HepG2 (cell line): ENCODE results near the gene ARL16. TPM values are rescaled to one million over a fixed set of nuclear protein-coding genes. Genes with fewer than 3 reads are reported as not detected.

Source experiments
- ATF2 ChIP-seq: sonication (generic); formaldehyde crosslinking; IDR thresholded peaks from 2 replicates; pipeline ENCODE4 v1.4.0; 2020; ENCODE audit warnings: missing genetic modification reagents
- CBX5 ChIP-seq: sonication (generic); formaldehyde crosslinking; IDR thresholded peaks from 2 replicates; pipeline ENCODE4 v1.4.0; 2020; ENCODE audit warnings: missing genetic modification reagents, borderline replicate concordance
- FIP1L1 ChIP-seq: fragments of 200-400 bp; formaldehyde crosslinking; IDR thresholded peaks from 2 replicates; pipeline ENCODE4 v1.6.1; 2018; ENCODE audit warnings: low read depth, mild to moderate bottlenecking, low read length, moderate library complexity, borderline replicate concordance; ENCODE audit not compliant: insufficient read depth
- HDAC1 ChIP-seq: sonication (generic); formaldehyde crosslinking; IDR thresholded peaks from 2 replicates; pipeline ENCODE4 v1.5.1; 2020; ENCODE audit warnings: mild to moderate bottlenecking, missing genetic modification reagents
- JUN ChIP-seq: sonication (generic); formaldehyde crosslinking; IDR thresholded peaks from 2 replicates; pipeline ENCODE4 v1.4.0; 2020; ENCODE audit warnings: mild to moderate bottlenecking, missing genetic modification reagents
- PCBP1 ChIP-seq: fragments of 200-400 bp; formaldehyde crosslinking; IDR thresholded peaks from 2 replicates; pipeline ENCODE4 v1.6.1; 2017; ENCODE audit warnings: mild to moderate bottlenecking, low read depth, low read length, borderline replicate concordance
- RARA ChIP-seq: IDR thresholded peaks from 2 replicates; pipeline ENCODE4 v1.6.1; 2016; ENCODE audit warnings: missing genetic modification reagents, missing compliant biosample characterization
- RBM39 ChIP-seq: fragments of 200-400 bp; formaldehyde crosslinking; IDR thresholded peaks from one replicate; pipeline ENCODE4 v1.6.1; 2018; ENCODE audit warnings: antibody characterized with exemption, mild to moderate bottlenecking, low read depth, low read length; ENCODE audit not compliant: poor library complexity, severe bottlenecking
- SIX4 ChIP-seq: sonication (generic); formaldehyde crosslinking; IDR thresholded peaks from 2 replicates; pipeline ENCODE4 v1.4.0; 2020; ENCODE audit warnings: missing genetic modification reagents
- TBP ChIP-seq: sonication (generic); formaldehyde crosslinking; IDR thresholded peaks from 2 replicates; pipeline ENCODE4 v1.5.0; 2020; ENCODE audit warnings: missing genetic modification reagents
- ZBTB21 ChIP-seq: sonication (generic); formaldehyde crosslinking; IDR thresholded peaks from 2 replicates; pipeline ENCODE4 v1.4.0; 2020; ENCODE audit warnings: missing genetic modification reagents
- ZC3H4 ChIP-seq: sonication (generic); formaldehyde crosslinking; IDR thresholded peaks from 2 replicates; pipeline ENCODE4 v1.4.0; 2020; ENCODE audit warnings: missing genetic modification reagents, borderline replicate concordance
- ZFP36L1 ChIP-seq: sonication (generic); formaldehyde crosslinking; IDR thresholded peaks from 2 replicates; pipeline ENCODE4 v1.8.0; 2022; ENCODE audit warnings: mild to moderate bottlenecking, missing genetic modification reagents, moderate library complexity
- ZNF333 ChIP-seq: sonication (generic); formaldehyde crosslinking; IDR thresholded peaks from 2 replicates; pipeline ENCODE4 v1.4.0; 2020; ENCODE audit warnings: mild to moderate bottlenecking, missing genetic modification reagents, borderline replicate concordance
- ZNF343 ChIP-seq: sonication (generic); formaldehyde crosslinking; IDR thresholded peaks from 2 replicates; pipeline ENCODE4 v1.4.0; 2020; ENCODE audit warnings: mild to moderate bottlenecking, missing genetic modification reagents
- ZNF550 ChIP-seq: sonication (generic); formaldehyde crosslinking; IDR thresholded peaks from 2 replicates; pipeline ENCODE4 v1.4.0; 2020; ENCODE audit warnings: mild to moderate bottlenecking, missing genetic modification reagents, borderline replicate concordance
- ZNF589 ChIP-seq: sonication (generic); formaldehyde crosslinking; conservative IDR thresholded peaks from 2 replicates; pipeline ENCODE4 v1.8.0; 2022; ENCODE audit warnings: mild to moderate bottlenecking, moderate library complexity, missing genetic modification reagents
- ZNF605 ChIP-seq: sonication (generic); formaldehyde crosslinking; IDR thresholded peaks from 2 replicates; pipeline ENCODE4 v1.8.0; 2022; ENCODE audit warnings: mild to moderate bottlenecking, missing genetic modification reagents
- ZNF614 ChIP-seq: IDR thresholded peaks from 2 replicates; pipeline ENCODE4 v1.6.1; 2018; ENCODE audit warnings: missing biosample characterization, missing genetic modification reagents, inconsistent platforms, borderline replicate concordance
- ZNF646 ChIP-seq: sonication (generic); formaldehyde crosslinking; IDR thresholded peaks from 2 replicates; pipeline ENCODE4 v1.9.0; 2021; ENCODE audit warnings: mild to moderate bottlenecking, missing genetic modification reagents
- polyA plus RNA-seq, 8 experiments: library from polyadenylated mRNA; depleted of rRNA in 3 of 8; stranded (reverse) in 7 of 8; unstranded in 1 of 8; fragments of >200 nt; fragmentation: Illumina TruSeq in 4 of 8; extraction: Trizol in 4 of 8; gene quantifications; 2 replicates each; pipeline versions ENCODE4 v1.2.1 to v1.2.3, GENCODE V29; 2011 to 2016; ENCODE audit warnings: low read depth in 4 of 8, missing spikeins in 1 of 8, mixed read lengths in 1 of 8; ENCODE audit not compliant: insufficient read depth in 1 of 8
- total RNA-seq, 5 experiments: library from RNA; depleted of rRNA; stranded (reverse); fragments of >200 nt; fragmentation: Illumina TruSeq; extraction: Trizol; gene quantifications; 2 replicates each; pipeline ENCODE4 v1.2.3, GENCODE V29; 2016; ENCODE audit warnings: low read depth in 1 of 5
- TF ChIP-seq, protein P1 (sequence below): sonication (generic); formaldehyde crosslinking; IDR thresholded peaks from 2 replicates; pipeline ENCODE4 v1.4.0; 2020; ENCODE audit warnings: missing genetic modification reagents, borderline replicate concordance

Gene ARL16
- total and polyA plus RNA-seq, 2 of the 13 experiments (the other 11 are each of a cell fraction or from before 2014, with no cell fraction given), result 20.8 to 30.8 TPM

GRCh38 chr17:81701288-81702071 is 17.9 kb upstream of the ARL16 start (continued):
- TF ChIP-seq ZC3H4 (CRISPR knock-in tag) (peak; percentile 72; the same call in 1 of the 2 replicates), ZBTB21 (CRISPR knock-in tag) (no peak), ZNF605 (CRISPR knock-in tag) (no peak), TBP (no peak), ZNF614 (no peak), ZNF343 (CRISPR knock-in tag) (no peak), ZFP36L1 (CRISPR knock-in tag) (no peak), RBM39 (peak; percentile 53), FIP1L1 (no peak), CBX5 (CRISPR knock-in tag) (no peak), PCBP1 (no peak), SIX4 (no peak), ATF2 (no peak), ZNF333 (peak; percentile 72; the same call in 1 of the 2 replicates), HDAC1 (CRISPR knock-in tag) (no peak), ZNF589 (CRISPR knock-in tag) (0 out of 2 replicates have a peak, but pooled peaks have one; percentile 50), ZNF550 (CRISPR knock-in tag) (no peak), JUN (CRISPR knock-in tag) (no peak), RARA (CRISPR knock-in tag) (no peak), ZNF646 (no peak)
- TF ChIP-seq, protein P1, sequence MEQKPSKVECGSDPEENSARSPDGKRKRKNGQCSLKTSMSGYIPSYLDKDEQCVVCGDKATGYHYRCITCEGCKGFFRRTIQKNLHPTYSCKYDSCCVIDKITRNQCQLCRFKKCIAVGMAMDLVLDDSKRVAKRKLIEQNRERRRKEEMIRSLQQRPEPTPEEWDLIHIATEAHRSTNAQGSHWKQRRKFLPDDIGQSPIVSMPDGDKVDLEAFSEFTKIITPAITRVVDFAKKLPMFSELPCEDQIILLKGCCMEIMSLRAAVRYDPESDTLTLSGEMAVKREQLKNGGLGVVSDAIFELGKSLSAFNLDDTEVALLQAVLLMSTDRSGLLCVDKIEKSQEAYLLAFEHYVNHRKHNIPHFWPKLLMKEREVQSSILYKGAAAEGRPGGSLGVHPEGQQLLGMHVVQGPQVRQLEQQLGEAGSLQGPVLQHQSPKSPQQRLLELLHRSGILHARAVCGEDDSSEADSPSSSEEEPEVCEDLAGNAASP (CRISPR knock-in tag), result 0 out of 2 replicates have a peak, but pooled peaks have one; percentile 31
